Sigmoid colon (tissue), 3 donors: ENCODE measurements around the gene BDP1.

Source experiments
- CTCF ChIP-seq, 4 experiments: fragments of 450-650 bp in 3 of 4; fragments of 200-600 bp in 1 of 4; IDR thresholded peaks; one replicate each; pipeline ENCODE4 v1.5.1; 2016 to 2019; ENCODE audit warnings: antibody characterized with exemption in 4 of 4, mild to moderate bottlenecking in 3 of 4, moderate library complexity in 2 of 4
- POLR2A ChIP-seq, 2 donors: fragments of 450-650 bp; IDR thresholded peaks; one replicate each; pipeline ENCODE4 v1.6.1; 2016; ENCODE audit warnings: antibody characterized with exemption in 2 of 2, mild to moderate bottlenecking in 2 of 2, moderate library complexity in 2 of 2

GRCh38 chr5:71528206-71528605 is 72.8 kb downstream of the BDP1 start:
- TF ChIP-seq CTCF (IDR thresholded peaks at IDR 0.05) = no peak
- no peak for TF ChIP-seq POLR2A (IDR thresholded peaks at IDR 0.05)
